ENCODE measurements around the gene TRIM49B. TPM values are rescaled to one million over a fixed set of nuclear protein-coding genes. Genes with fewer than 3 reads are reported as not detected.

TRIM49B gene
- not detected in 2 replicates for total RNA-seq

DNA sequence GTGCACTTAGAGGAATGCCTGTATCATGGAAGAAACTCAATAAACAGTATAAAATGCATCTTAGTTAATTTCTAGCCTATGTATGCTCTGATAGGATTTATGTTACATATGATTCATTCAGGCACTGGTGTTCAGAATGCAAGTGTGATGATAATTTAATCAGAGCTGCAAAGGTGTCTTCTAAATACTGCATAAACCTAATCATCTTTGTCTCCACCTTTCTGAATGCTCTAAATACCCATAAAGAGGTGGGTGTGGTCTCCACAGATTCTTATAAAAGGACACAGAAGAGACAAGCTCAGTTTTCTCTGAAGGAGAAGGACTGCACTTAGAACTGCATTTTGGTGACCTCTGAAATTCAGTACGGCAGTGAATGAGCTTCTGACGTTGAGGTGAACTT, at the start of gene TRIM49B:
Gene TRIM49B, plus strand, starts transcription at position 301 of the 400 bp plus-strand sequence. CDS start 2,777 bp downstream, outside the sequence.

DNA sequence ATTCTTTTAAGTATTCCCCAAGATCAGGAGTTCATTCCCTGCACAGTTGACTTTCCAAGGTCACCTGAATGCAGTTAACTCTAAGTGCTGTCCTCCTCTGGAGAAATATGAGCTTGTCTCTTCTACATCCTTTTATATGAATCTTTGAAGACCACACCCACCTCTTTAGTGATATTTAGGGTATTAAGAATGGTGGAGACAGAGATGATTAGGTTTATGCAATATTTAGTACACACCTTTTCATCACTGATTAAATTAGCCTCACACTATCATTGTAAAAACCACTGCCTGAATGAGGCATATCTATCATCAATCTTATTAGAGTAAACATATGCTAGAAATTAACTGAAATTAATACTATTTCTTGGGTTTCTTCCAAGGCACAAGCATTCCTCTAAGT, 44.8 kb upstream of the TRIM49B start, which contains the start of gene TRIM51G:
Gene TRIM51G, minus strand, starts transcription at position 101 of the 400 bp plus-strand sequence. CDS start 2,190 bp downstream, outside the sequence.

DNA sequence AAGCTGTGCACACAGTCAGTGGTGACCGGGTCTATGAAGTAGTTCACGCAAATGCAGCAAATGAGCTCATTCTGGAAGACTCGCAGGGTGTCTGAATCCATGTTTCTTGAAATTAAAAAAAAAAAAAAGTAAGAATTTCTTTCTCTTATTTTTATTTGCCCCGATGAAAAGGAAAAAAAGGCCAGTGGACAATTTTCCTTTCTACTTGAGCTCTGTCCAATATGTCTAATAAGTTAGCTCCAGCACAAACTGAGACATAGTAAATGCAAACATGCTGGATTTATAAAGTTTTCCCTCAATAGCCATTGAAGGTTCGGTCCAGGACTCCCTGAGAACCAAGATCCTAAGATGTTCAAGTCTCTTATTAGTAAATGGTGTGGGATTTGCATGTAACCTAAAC, 30.4 kb downstream of the TRIM49B start, which contains the start of gene TRIM64C:
Gene TRIM64C, minus strand, starts transcription at position 101 of the 400 bp plus-strand sequence. Its CDS starts 0 bp downstream, at position 101.

Other genes with a start within 250 kb of the TRIM49B start
- not detected in 2 replicates for gene TRIM51G, start 44.9 kb upstream of the TRIM49B start, total RNA-seq
- not detected in 2 replicates for gene TRIM64C, start 30.3 kb downstream of the TRIM49B start, total RNA-seq
- 0.40 and 0.78 TPM in 2 replicates for gene FOLH1, start 179.8 kb downstream of the TRIM49B start, total RNA-seq